GM21515 (cell line): ENCODE data around the gene DGAT2.

ENCODE experiments used
- ATAC-seq: cut with Tn5 transposase; IDR thresholded peaks from one replicate; pipeline ENCODE4 v1.9.1; 2021; ENCODE audit not compliant: unreplicated experiment

The DGAT2 gene

DNA sequence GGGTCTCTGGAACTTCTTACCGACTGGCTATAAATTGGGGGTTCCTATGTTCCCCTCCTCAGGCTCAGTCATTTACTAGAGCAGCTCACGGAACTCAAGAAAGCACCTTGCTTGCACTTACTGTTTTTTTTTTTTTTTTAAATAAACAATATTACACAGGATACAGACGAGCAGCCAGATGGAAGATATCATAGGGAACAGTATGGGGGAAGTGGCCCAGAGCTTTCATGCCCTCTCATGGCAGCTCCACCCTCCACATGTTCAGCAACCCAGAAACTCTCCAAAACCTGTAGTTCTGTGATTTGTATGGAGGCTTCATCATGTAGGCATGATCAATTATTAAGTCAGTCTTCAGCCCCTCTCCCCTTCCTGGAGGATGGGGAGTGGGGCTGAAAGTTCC is 54.0 kb downstream of the DGAT2 start:
- ATAC-seq, result no peak

DNA sequence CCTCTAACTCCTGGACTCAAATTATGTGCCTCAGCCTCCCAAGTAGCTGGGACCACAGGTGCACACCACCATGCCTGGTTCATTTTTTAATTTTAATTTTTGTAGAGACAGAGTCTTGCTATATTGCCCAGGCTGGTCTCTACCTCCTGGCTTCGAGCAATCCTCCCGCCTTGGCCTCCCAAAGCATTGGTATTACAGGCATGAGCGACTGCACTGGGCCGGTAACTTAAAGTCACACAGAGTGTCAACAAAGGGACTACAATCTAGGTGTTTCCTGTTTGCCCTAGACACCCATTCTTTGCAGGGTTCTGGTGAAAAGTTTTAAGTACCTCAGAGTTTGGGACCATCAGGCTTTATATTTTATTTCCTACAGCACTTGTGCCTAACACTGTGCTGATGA is 54.8 kb downstream of the DGAT2 start:
- ATAC-seq, result no peak

DNA sequence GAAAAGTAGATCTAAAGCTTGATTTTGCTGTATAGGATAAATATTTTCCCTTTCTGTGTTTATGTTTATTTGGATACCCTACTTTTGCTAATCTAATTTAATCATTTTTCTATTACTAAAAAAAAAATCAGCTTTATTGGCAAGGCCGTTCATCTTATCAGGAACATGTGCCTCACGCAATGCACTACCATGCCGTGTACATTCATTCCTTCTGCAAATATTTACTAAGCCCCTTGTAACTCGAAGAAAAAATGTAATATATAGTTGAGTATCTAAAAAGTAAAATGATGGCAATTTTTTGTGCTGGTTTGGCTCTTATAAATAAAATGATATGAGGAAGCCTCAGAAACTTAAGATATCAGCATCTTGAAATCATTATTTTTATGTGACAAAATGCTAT is 55.4 kb downstream of the DGAT2 start:
- ATAC-seq, result peak; percentile 22

DNA sequence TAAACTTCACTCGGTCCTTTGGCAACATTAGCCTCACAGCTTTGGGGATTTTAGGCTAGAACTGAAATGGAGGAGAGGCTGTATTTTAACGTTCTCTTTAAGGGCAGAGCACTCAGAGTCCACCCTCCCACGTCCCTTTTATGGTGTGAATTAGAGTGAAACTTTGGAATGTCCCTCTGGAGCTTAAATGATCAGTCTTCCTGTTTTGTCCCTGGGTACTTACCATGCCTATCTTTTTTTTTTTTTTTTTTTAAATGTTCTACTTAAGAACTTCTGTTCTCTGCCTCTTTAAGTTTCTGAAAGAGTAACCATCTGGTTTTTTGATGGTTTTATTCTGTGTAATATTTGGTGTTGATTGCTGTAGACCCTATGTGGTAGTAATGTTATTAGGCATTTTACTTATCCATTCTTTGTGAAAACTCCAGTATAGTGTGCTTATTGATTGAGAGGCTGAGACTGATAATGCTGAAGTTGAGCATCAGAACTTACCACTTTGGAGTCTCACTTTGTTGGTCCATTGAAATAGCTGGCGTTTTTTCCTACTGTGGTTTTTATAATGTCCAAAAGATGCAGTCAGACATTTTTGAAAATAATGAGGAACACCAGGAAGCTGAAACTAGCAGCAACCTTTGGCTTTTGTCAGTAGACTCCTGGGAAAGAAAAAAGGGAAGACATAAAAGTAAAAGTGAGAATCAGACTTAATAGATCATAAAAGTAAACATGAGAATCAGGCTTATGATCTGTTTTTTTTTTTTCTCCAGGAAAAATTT is 58.1 kb downstream of the DGAT2 start:
- no peak for ATAC-seq

DNA sequence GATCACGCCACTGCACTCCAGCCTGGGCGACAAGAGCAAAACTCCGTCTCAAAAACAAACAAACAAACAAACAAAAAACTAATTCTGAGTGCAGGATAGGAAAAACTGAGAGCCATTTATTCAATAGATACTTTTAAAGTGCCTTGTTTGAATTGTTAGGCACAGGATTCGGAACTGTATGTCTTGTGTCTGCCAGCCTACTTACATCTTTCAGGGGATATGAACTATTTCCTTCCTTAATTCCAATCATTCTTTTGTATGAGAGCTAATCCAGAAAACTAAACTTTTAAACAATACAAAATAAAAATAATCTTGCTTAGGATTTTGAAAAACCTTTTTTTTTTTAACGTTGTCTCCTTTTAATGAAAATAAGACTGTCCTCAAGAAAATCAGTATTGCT is 59.0 kb downstream of the DGAT2 start:
- ATAC-seq, result no peak

DNA sequence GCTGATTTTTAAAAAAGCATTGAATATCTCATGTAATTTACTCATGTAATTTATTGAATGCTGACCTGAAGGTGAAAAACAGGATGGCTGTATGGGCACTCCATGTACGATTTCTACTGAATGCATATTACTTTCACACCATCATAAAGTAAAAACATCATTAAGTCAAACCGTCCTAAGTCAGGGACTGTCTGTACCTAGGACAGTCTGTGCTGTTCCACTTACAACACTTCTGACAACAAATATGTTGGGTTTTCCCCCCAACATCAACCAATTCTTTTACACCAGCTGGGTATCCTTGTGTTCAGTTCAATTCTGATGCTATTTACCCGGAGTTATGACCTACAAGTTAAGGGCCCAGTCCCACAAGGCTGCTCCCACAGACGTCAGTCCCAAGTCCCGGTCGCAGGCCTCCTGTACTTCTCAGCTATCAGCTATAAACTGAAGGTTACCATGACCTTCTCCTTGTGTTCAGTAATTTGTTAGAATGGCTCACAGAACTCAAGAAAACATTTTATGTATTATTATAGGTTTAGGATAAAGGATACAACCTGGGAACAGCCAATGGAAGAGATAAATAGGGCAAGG is 63.4 kb downstream of the DGAT2 start:
- no peak for ATAC-seq

DNA sequence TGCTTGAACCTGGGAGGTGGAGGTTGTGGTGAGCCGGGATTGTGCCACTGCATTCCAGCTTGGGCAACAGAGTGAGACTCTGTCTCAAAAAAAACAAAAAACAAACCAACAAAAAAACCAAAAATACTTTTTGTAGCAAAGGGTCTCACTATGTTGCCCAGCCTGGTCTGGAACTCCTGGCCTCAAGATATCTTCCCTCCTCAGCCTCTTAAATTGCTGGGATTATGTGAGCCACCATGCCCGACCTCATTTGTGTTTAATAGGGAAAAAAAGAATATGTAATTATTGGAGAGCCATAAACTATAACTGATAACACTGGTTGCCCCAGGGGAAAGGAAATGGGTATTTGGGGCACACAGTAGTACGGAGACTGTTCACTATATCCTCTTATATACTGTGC is 66.2 kb downstream of the DGAT2 start:
- no peak for ATAC-seq

DNA sequence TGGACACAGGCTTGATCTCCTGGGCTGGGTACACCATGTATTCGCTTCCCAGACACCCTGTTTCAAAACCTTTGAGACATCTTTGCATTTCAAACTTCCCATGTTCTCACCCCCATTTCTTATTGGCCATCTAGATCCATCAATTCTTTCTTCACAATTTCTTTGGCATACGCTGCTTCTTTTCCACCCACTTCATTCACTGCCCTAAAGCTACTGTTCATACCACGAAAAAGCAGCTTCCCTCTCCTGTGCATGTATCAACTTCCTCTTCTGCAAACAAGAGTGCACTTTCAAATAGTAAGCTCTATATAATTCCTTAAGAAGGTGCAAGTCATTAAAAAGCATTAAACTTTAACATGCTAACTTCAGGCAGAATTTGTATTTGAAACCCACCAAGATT is 67.8 kb downstream of the DGAT2 start:
- ATAC-seq, result no peak

DNA sequence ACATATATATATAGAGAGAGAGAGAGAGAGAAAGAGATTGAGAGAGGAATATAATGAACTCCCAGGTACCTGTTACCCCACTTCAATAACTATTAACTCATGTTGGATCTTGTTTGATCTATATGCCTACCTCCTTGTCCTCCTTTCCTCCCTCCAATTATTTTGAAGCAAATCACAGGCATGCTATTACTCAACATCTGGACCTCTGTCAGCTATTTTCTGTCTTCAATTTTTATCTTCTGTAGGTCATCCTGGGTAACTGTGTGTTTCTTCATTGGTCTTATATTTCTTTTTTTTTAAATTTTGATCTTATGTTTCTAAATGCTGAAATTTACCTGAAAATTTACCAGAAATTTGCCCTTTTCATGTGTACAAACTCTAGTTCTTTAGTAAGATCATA is 71.3 kb downstream of the DGAT2 start:
- no peak for ATAC-seq

DNA sequence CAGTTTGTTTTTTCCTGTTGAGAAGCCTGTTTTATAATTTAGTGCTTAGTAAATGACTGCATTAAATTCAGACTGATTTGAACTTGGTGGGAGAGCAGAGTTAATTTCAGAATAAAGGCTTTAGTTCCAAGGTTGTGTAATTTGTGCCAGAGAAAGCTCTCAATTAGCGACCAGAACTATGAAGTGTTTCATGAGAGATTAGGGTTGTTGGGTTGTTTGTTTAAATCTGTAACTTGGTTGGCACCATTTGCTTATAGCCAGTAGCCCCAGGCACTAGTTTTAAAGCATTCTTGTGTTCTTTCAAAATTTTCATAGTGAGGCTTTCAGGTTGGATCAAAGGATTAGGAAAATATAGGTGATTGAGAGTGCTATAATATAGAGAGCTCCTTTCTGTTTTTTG is 71.9 kb downstream of the DGAT2 start:
- ATAC-seq, result no peak

DNA sequence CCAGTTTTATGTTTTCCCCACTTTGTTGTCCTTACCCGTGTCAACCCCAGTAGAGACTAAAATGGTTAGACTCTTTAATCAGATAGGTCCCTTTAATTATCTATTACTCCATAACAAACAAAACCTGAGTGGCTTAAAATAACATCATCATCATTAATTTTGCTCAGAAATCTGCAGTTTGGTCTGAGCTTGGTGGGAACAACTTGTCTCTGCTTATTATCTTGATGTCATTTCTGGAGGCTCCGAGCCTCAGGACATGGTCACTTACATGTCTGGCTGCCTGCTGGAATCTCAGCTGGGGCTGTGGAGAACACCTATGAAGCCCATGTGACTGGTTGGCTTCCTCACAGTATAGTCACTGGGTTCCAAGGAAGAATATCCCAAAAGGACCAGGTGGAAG is 73.2 kb downstream of the DGAT2 start:
- ATAC-seq, result no peak

DNA sequence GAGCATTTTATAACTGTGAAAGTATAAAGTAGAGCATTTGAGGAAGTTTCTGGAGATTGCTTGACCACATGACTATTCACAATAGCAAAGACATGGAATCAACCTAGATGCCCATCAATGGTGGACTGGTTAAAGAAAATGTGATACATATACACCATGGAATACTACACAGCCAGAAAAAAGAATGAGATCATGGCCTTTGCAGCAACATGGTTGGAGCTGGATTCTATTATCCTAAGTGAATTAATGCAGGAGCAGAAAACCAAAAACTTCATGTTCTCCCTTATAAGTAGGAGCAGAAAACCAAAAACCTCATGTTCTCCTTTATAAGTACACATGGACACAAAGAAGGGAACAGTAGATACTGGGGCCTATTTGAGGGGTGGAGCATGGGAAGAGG is 76.7 kb downstream of the DGAT2 start:
- ATAC-seq, result no peak

DNA sequence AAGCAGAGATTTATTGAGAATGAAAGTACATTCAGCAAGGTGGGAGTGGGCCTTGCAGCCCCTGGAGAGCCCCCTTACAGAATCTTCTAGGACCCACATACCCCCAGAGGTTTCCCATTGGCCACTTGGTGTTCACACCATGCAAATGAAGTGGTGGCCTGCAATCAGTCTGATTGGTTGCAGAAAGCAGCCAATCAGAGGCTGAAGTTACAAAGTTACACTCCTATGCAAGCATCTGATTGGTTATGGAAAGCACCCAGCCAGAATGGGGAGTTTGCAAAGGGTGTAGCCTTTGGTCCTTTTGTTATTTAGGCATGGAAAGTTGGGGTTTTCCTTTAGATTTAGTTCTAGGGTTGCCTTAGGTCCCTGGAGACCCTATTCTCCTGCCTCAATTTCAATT is 81.3 kb downstream of the DGAT2 start:
- ATAC-seq, result no peak

DNA sequence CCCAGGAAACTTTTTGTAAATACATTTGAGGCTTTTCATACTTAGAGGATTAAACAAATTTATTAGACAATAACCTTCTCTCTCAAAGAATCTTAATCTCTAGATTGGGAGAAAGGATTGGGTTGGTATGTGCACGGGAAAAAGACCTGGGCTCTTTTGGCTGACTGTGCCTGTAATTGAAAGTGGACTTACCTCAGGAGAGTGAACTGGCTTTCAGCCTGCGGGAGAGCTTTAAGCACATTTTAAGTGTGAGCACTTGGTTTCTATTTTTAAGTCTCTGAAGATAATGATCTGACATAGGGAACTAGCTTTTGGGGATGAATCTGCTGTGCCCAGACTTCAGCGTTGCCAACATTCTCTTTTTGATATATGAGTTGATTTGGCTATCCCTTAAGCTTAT is 82.2 kb downstream of the DGAT2 start:
- no peak for ATAC-seq
